WTC11 (cell line): ENCODE data around the gene TMCC1.

Experiments
- ATF3 ChIP-seq: sonication (generic); formaldehyde crosslinking; conservative IDR thresholded peaks from 2 replicates; pipeline ENCODE4 v1.8.1; 2022; ENCODE audit warnings: mild to moderate bottlenecking, missing genetic modification reagents
- CTCF ChIP-seq: fragments of 200-600 bp; IDR thresholded peaks from 2 replicates; pipeline ENCODE4 v1.8.0; 2022; ENCODE audit warnings: antibody characterized with exemption
- E2F1 ChIP-seq: sonication (generic); formaldehyde crosslinking; IDR thresholded peaks from 2 replicates; pipeline ENCODE4 v1.8.0; 2022; ENCODE audit warnings: mild to moderate bottlenecking, missing genetic modification reagents
- ERG ChIP-seq: fragments of 250-450 bp; sonication (Bioruptor Pico); IDR thresholded peaks from 2 replicates; pipeline ENCODE4 v1.8.0; 2021; ENCODE audit warnings: mild to moderate bottlenecking
- FOXP4 ChIP-seq: sonication (generic); formaldehyde crosslinking; IDR thresholded peaks from 2 replicates; pipeline ENCODE4 v1.8.0; 2022; ENCODE audit warnings: mild to moderate bottlenecking, missing genetic modification reagents
- HMGXB4 ChIP-seq: sonication (generic); formaldehyde crosslinking; IDR thresholded peaks from 2 replicates; pipeline ENCODE4 v1.8.1; 2023; ENCODE audit warnings: mild to moderate bottlenecking, moderate library complexity, missing genetic modification reagents
- IRF2 ChIP-seq: sonication (generic); formaldehyde crosslinking; IDR thresholded peaks from 2 replicates; pipeline ENCODE4 v1.8.0; 2022; ENCODE audit warnings: low read depth, missing genetic modification reagents, borderline replicate concordance
- JUN ChIP-seq: sonication (generic); formaldehyde crosslinking; IDR thresholded peaks from 2 replicates; pipeline ENCODE4 v1.8.0; 2023; ENCODE audit warnings: mild to moderate bottlenecking, missing genetic modification reagents
- NR2C2 ChIP-seq: sonication (generic); formaldehyde crosslinking; IDR thresholded peaks from 2 replicates; pipeline ENCODE4 v1.8.0; 2022; ENCODE audit warnings: mild to moderate bottlenecking, missing genetic modification reagents
- NR3C1 ChIP-seq: sonication (generic); formaldehyde crosslinking; conservative IDR thresholded peaks from 2 replicates; pipeline ENCODE4 v1.8.1; 2023; ENCODE audit warnings: low read depth, mild to moderate bottlenecking, missing genetic modification reagents
- USF2 ChIP-seq: sonication (generic); formaldehyde crosslinking; IDR thresholded peaks from 2 replicates; pipeline ENCODE4 v1.8.1; 2023; ENCODE audit warnings: mild to moderate bottlenecking, missing genetic modification reagents, moderate library complexity
- ZNF121 ChIP-seq: sonication (generic); formaldehyde crosslinking; IDR thresholded peaks from 2 replicates; pipeline ENCODE4 v1.8.0; 2023; ENCODE audit warnings: missing genetic modification reagents
- ZNF317 ChIP-seq: sonication (generic); formaldehyde crosslinking; IDR thresholded peaks from 2 replicates; pipeline ENCODE4 v1.8.1; 2023; ENCODE audit warnings: low read depth, mild to moderate bottlenecking, moderate library complexity, missing genetic modification reagents, borderline replicate concordance

- no peak for TF ChIP-seq CTCF
- no peak for TF ChIP-seq USF2
- no peak for TF ChIP-seq HMGXB4 (CRISPR knock-in tag)
- TF ChIP-seq NR2C2 (CRISPR knock-in tag), result no peak
- TF ChIP-seq FOXP4 (CRISPR knock-in tag), result no peak
- no peak for TF ChIP-seq NR3C1
- TF ChIP-seq IRF2 (CRISPR knock-in tag), result no peak
- no peak for TF ChIP-seq ZNF121 (CRISPR knock-in tag)
- TF ChIP-seq ZNF317 (CRISPR knock-in tag), result no peak
- no peak for TF ChIP-seq E2F1 (CRISPR knock-in tag)
- TF ChIP-seq ERG (CRISPR knock-in tag), result no peak
- no peak for TF ChIP-seq ATF3
- no peak for TF ChIP-seq JUN
Measured at GRCh38 chr3:129796146-129796545, 97.4 kb downstream of the TMCC1 start.
